22Rv1 (cell line): ENCODE results near the gene MRS2.
A peak's percentile ranks its signal among the peaks of the same experiment; 100 is the strongest.
"Not testable (repeated sequence)": the region's sequence is repeated elsewhere in the genome, so short reads cannot be mapped to it uniquely, and the experiment has no call there.

ENCODE experiments used
- H3K27ac ChIP-seq: fragments of 450-650 bp; 2 replicates; pipeline ENCODE4 v1.5.1; 2017
- CTCF ChIP-seq: fragments of 450-650 bp; IDR thresholded peaks from 2 replicates; pipeline ENCODE4 v1.5.1; 2017; ENCODE audit warnings: mild to moderate bottlenecking
- ZFX ChIP-seq: fragments of 450-650 bp; IDR thresholded peaks from 2 replicates; pipeline ENCODE4 v1.6.1; 2017; ENCODE audit warnings: antibody characterized with exemption, borderline replicate concordance

Gene MRS2

GRCh38 chr6:24359640-24360454, 42.9 kb upstream of the MRS2 start:
- TF ChIP-seq CTCF, result peak; percentile 90
- no peak for TF ChIP-seq ZFX

GRCh38 chr6:24362363-24362762, 40.4 kb upstream of the MRS2 start:
- not testable (repeated sequence) for H3K27ac ChIP-seq

More at GRCh38 chr6:24359640-24360454, 42.9 kb upstream of the MRS2 start:
- peak overlapping the region; percentile 72 for H3K27ac ChIP-seq

GRCh38 chr6:24365103-24365633, 37.6 kb upstream of the MRS2 start:
- not testable (repeated sequence) for H3K27ac ChIP-seq

- no peak overlapping the region for H3K27ac ChIP-seq
- TF ChIP-seq CTCF (no peak), ZFX (no peak)
These were observed 28.1 kb upstream of the MRS2 start for GRCh38 chr6:24374612-24375011.

- no peak for TF ChIP-seq ZFX
- TF ChIP-seq CTCF, result no peak
- no peak overlapping the region for H3K27ac ChIP-seq
These were observed 25.9 kb upstream of the MRS2 start for GRCh38 chr6:24376871-24377270.

GRCh38 chr6:24378473-24379097, 24.2 kb upstream of the MRS2 start:
- no peak overlapping the region for H3K27ac ChIP-seq
- TF ChIP-seq CTCF, result no peak
- no peak for TF ChIP-seq ZFX

- H3K27ac ChIP-seq, result no peak overlapping the region
These were observed 21.1 kb upstream of the MRS2 start for GRCh38 chr6:24381476-24382219.

More at GRCh38 chr6:24381476-24382219, 21.1 kb upstream of the MRS2 start:
- TF ChIP-seq ZFX, result no peak
- TF ChIP-seq CTCF, result no peak
